NT2/D1 (cell line): ENCODE results near the gene SLC8A1.

ENCODE experiments used
- DNase-seq: peaks from one replicate; pipeline ENCODE4 v3.0.0-alpha.2; 2011; ENCODE audit warnings: low read depth, low spot score
- H3K27me3 ChIP-seq: 2 replicates; pipeline ENCODE4 v1.6.0; 2011; ENCODE audit warnings: mild to moderate bottlenecking; ENCODE audit not compliant: insufficient read length, insufficient read depth
- H3K36me3 ChIP-seq: 2 replicates; pipeline ENCODE4 v1.6.1; 2011; ENCODE audit warnings: mild to moderate bottlenecking, low read length, mixed read lengths; ENCODE audit not compliant: insufficient read depth, insufficient read length
- H3K4me1 ChIP-seq: 2 replicates; pipeline ENCODE4 v1.5.1; 2011; ENCODE audit not compliant: insufficient read depth, insufficient read length
- H3K4me3 ChIP-seq: 2 replicates; pipeline ENCODE4 v1.5.1; 2011; ENCODE audit warnings: low read depth; ENCODE audit not compliant: insufficient read length
- H3K9ac ChIP-seq: 2 replicates; pipeline ENCODE4 v1.6.0; 2011; ENCODE audit warnings: low read depth; ENCODE audit not compliant: insufficient read length
- H3K9me3 ChIP-seq: 2 replicates; pipeline ENCODE4 v1.5.1; 2011; ENCODE audit warnings: mild to moderate bottlenecking, low read length; ENCODE audit not compliant: insufficient read depth
- SUZ12 ChIP-seq: IDR thresholded peaks from 2 replicates; pipeline ENCODE4 v1.6.1; 2011; ENCODE audit not compliant: insufficient read length, insufficient read depth; ENCODE audit errors: extremely low read depth
- YY1 ChIP-seq: IDR thresholded peaks from 2 replicates; pipeline ENCODE4 v1.6.1; 2011; ENCODE audit not compliant: insufficient read length, insufficient read depth
- ZNF274 ChIP-seq: IDR thresholded peaks from 2 replicates; pipeline ENCODE4 v1.6.1; 2011; ENCODE audit warnings: mild to moderate bottlenecking, low read depth, low read length

SLC8A1 gene

GRCh38 chr2:40197121-40197520 is 254.8 kb downstream of the SLC8A1 start:
- H3K4me3 ChIP-seq, result no peak overlapping the region
- TF ChIP-seq ZNF274 (no peak), YY1 (no peak), SUZ12 (no peak)
- no peaks in the 10 kb centered on the region for H3K4me1 ChIP-seq

GRCh38 chr2:40193670-40194026 is 258.2 kb downstream of the SLC8A1 start:
- no peaks in the 10 kb centered on the region for H3K9me3 ChIP-seq
- TF ChIP-seq ZNF274 (no peak), YY1 (no peak)
- H3K27me3 ChIP-seq, result no peaks in the 10 kb centered on the region
- H3K4me1 ChIP-seq, result no peaks in the 10 kb centered on the region
- no peak overlapping the region for H3K4me3 ChIP-seq
- H3K9ac ChIP-seq, result no peak overlapping the region
- H3K36me3 ChIP-seq, result no peaks in the 10 kb centered on the region
- DNase-seq, result no peak

More at GRCh38 chr2:40197121-40197520, 254.8 kb downstream of the SLC8A1 start:
- DNase-seq, result no peak
- H3K27me3 ChIP-seq, result no peaks in the 10 kb centered on the region
- no peaks in the 10 kb centered on the region for H3K9me3 ChIP-seq
- no peaks in the 10 kb centered on the region for H3K36me3 ChIP-seq
- no peak overlapping the region for H3K9ac ChIP-seq

DNA sequence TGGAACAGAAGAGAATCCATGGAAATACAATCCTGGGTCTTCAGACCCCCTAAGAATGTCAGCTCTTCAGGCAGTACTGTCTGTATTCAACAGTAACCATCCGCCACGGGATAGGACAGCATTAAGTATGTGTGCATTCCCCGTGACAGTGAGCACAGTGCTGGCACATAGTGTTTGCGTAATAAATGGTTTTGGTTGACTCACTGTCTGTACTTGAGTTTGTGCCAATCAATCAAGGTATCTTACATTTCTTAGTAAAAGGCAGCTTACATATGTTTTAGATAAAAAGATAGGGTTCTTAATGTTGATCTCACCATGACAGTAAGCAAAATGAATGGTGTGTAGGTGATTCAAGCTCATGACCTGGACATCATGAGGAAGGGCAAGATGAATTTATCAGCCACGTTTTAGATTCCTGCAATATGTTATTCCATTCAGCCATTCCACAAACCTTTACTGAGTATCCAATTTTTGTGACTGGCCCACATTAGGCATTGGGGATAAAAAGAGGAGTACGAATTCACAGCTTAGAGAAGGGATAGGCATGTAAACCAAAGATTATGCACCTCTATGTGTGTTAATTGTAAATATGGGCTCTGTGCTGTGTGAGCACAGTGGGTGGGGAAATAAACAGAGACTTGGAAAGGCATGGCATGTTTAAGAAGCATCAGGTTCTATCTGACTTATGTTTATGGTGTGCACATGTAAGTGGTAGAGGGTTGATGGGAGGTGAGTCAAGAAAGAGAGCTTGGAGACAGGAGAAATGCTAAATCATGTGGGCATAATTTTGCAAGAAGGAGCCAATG is 258.8 kb downstream of the SLC8A1 start:
- Histone ChIP-seq H3K9ac (no peak overlapping the region), H3K4me1 (no peaks in the 10 kb centered on the region), H3K36me3 (no peaks in the 10 kb centered on the region), H3K27me3 (no peaks in the 10 kb centered on the region), H3K4me3 (no peak overlapping the region), H3K9me3 (no peaks in the 10 kb centered on the region)
- no peak for TF ChIP-seq YY1
- no peak for TF ChIP-seq ZNF274
- no peak for TF ChIP-seq SUZ12
- no peak for DNase-seq

DNA sequence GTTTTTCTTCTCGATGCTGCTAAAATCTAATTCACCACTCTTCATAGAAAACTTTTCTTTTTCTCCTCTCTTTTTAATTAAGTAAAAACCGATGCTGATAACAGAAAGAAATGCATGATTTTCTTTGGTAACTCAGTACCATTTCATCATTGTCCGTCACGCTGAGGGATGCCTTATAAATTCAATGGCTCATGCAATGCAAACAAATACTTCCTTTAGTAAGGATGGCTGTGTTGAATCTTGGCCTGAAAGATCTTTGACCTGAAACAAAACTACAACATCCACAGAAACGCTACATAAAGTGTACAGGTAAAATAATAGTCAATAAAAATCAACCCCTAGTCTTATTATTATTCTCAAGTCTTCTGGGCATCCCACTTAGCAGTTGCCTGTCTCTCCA is 261.4 kb downstream of the SLC8A1 start:
- Histone ChIP-seq H3K4me3 (no peak overlapping the region), H3K9me3 (no peaks in the 10 kb centered on the region), H3K9ac (no peak overlapping the region), H3K36me3 (no peaks in the 10 kb centered on the region), H3K4me1 (no peaks in the 10 kb centered on the region), H3K27me3 (no peaks in the 10 kb centered on the region)
- no peak for DNase-seq
- TF ChIP-seq ZNF274 (no peak), SUZ12 (no peak), YY1 (no peak)

GRCh38 chr2:40189881-40190280 is 262.0 kb downstream of the SLC8A1 start:
- DNase-seq, result no peak
- Histone ChIP-seq H3K9ac (no peak overlapping the region), H3K4me3 (no peak overlapping the region), H3K4me1 (no peaks in the 10 kb centered on the region), H3K36me3 (no peaks in the 10 kb centered on the region), H3K27me3 (no peaks in the 10 kb centered on the region), H3K9me3 (no peaks in the 10 kb centered on the region)
- TF ChIP-seq YY1, result no peak
- no peak for TF ChIP-seq SUZ12
- TF ChIP-seq ZNF274, result no peak

GRCh38 chr2:40187054-40187453 is 264.8 kb downstream of the SLC8A1 start:
- H3K4me1 ChIP-seq, result no peaks in the 10 kb centered on the region
- TF ChIP-seq YY1, result no peak
- H3K9me3 ChIP-seq, result no peaks in the 10 kb centered on the region
- no peak for DNase-seq
- H3K27me3 ChIP-seq, result no peaks in the 10 kb centered on the region
- H3K9ac ChIP-seq, result no peak overlapping the region
- H3K4me3 ChIP-seq, result no peak overlapping the region
- H3K36me3 ChIP-seq, result no peaks in the 10 kb centered on the region

- no peaks in the 10 kb centered on the region for H3K27me3 ChIP-seq
- no peak overlapping the region for H3K9ac ChIP-seq
- no peaks in the 10 kb centered on the region for H3K36me3 ChIP-seq
- no peak for DNase-seq
- TF ChIP-seq ZNF274, result no peak
- H3K4me1 ChIP-seq, result no peaks in the 10 kb centered on the region
- no peak overlapping the region for H3K4me3 ChIP-seq
- H3K9me3 ChIP-seq, result no peaks in the 10 kb centered on the region
Measured at GRCh38 chr2:40184551-40184950, 267.3 kb downstream of the SLC8A1 start.

DNA sequence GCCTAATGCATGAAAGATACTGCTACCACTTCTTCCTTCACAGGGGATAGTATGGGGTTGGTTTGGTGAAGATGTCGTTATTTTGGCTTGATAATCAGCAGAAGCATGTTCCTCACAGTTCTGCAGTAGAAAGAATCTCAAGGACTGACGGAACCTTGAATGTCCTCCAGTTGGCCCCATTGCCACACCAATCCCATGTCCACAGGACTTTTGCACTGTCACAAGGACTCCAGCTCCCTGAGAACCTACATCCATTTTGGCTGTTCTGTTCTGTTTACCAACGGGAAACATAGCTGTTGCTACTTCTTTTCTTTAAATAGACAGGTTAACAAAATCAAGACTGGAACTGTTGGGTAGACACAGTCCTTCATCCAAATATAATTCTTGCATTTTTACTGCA is 270.0 kb downstream of the SLC8A1 start:
- H3K4me1 ChIP-seq, result no peaks in the 10 kb centered on the region
- no peak for TF ChIP-seq ZNF274

More for the DNA sequence above, 270.0 kb downstream of the SLC8A1 start:
- no peaks in the 10 kb centered on the region for H3K9me3 ChIP-seq
- H3K36me3 ChIP-seq, result no peaks in the 10 kb centered on the region
- no peak overlapping the region for H3K4me3 ChIP-seq
- no peak overlapping the region for H3K9ac ChIP-seq
- no peaks in the 10 kb centered on the region for H3K27me3 ChIP-seq
- no peak for DNase-seq
